SK-N-SH treated with all-trans-retinoic acid at 6 μM for 48 hours (cell line): ENCODE data around the gene ZNF554.

Source experiments
- ATAC-seq: fragments of 200-7000 bp; cut with Tn5 transposase; 3 replicates; pipeline ENCODE4 v1.9.1; 2020; ENCODE audit warnings: mild to moderate bottlenecking, moderate library complexity
- ARNTL ChIP-seq: fragments of 450-650 bp; formaldehyde crosslinking; IDR thresholded peaks from 2 replicates; pipeline ENCODE4 v1.5.0; 2020; ENCODE audit warnings: low read depth, mild to moderate bottlenecking, moderate library complexity, borderline replicate concordance
- ESRRG ChIP-seq: fragments of 250-450 bp; sonication (Bioruptor Pico); IDR thresholded peaks from 2 replicates; pipeline ENCODE4 v1.6.1; 2021; ENCODE audit warnings: mild to moderate bottlenecking
- GLIS3 ChIP-seq: fragments of 250-450 bp; sonication (Bioruptor Pico); IDR thresholded peaks from 2 replicates; pipeline ENCODE4 v1.5.0; 2020; ENCODE audit warnings: mild to moderate bottlenecking, moderate library complexity
- ISL1 ChIP-seq: fragments of 250-450 bp; sonication (Bioruptor Pico); IDR thresholded peaks from 2 replicates; pipeline ENCODE4 v2.1.2; 2022; ENCODE audit warnings: mild to moderate bottlenecking, moderate library complexity
- POU6F1 ChIP-seq: fragments of 250-450 bp; sonication (Bioruptor Pico); IDR thresholded peaks from 2 replicates; pipeline ENCODE4 v1.8.0; 2021; ENCODE audit warnings: low read depth, mild to moderate bottlenecking, moderate library complexity, borderline replicate concordance
- PPARA ChIP-seq: fragments of 250-450 bp; sonication (Bioruptor Pico); IDR thresholded peaks from 2 replicates; pipeline ENCODE4 v1.5.0; 2020; ENCODE audit warnings: mild to moderate bottlenecking, borderline replicate concordance
- RARB ChIP-seq: fragments of 250-450 bp; sonication (Bioruptor Pico); IDR thresholded peaks from 2 replicates; pipeline ENCODE4 v1.8.0; 2021; ENCODE audit warnings: mild to moderate bottlenecking, moderate library complexity
- SNAI2 ChIP-seq: fragments of 250-450 bp; sonication (Bioruptor Pico); IDR thresholded peaks from 2 replicates; pipeline ENCODE4 v1.5.0; 2020; ENCODE audit warnings: mild to moderate bottlenecking, moderate library complexity
- TCF4 ChIP-seq: fragments of 250-450 bp; sonication (Bioruptor Pico); IDR thresholded peaks from 2 replicates; pipeline ENCODE4 v1.8.0; 2021; ENCODE audit warnings: mild to moderate bottlenecking, moderate library complexity, borderline replicate concordance
- TOX ChIP-seq: fragments of 250-450 bp; sonication (Bioruptor Pico); IDR thresholded peaks from 2 replicates; pipeline ENCODE4 v1.8.0; 2021; ENCODE audit warnings: mild to moderate bottlenecking, moderate library complexity, borderline replicate concordance
- ZNF565 ChIP-seq: fragments of 450-650 bp; formaldehyde crosslinking; conservative IDR thresholded peaks from 2 replicates; pipeline ENCODE4 v1.5.0; 2020; ENCODE audit warnings: low read depth, mild to moderate bottlenecking, moderate library complexity
- ZNF70 ChIP-seq: fragments of 450-650 bp; formaldehyde crosslinking; IDR thresholded peaks from 2 replicates; pipeline ENCODE4 v1.5.0; 2020; ENCODE audit warnings: mild to moderate bottlenecking, moderate library complexity
- ZNF8 ChIP-seq: fragments of 450-650 bp; formaldehyde crosslinking; IDR thresholded peaks from 2 replicates; pipeline ENCODE4 v1.5.0; 2020; ENCODE audit warnings: mild to moderate bottlenecking, moderate library complexity
- TF ChIP-seq, protein P1 (sequence below): fragments of 250-450 bp; sonication (Bioruptor Pico); IDR thresholded peaks from 2 replicates; pipeline ENCODE4 v1.8.0; 2020; ENCODE audit warnings: mild to moderate bottlenecking, moderate library complexity, borderline replicate concordance
- TF ChIP-seq, protein P2 (sequence below): fragments of 250-450 bp; sonication (Bioruptor Pico); IDR thresholded peaks from 2 replicates; pipeline ENCODE4 v1.5.1; 2021; ENCODE audit warnings: mild to moderate bottlenecking, moderate library complexity
- TF ChIP-seq, protein P3 (sequence below): fragments of 250-450 bp; sonication (Bioruptor Pico); IDR thresholded peaks from 2 replicates; pipeline ENCODE4 v1.5.0; 2020; ENCODE audit warnings: mild to moderate bottlenecking, moderate library complexity

The ZNF554 gene

GRCh38 chr19:2850256-2850925 lies 30.7 kb downstream of the ZNF554 start (continued):
- TF ChIP-seq POU6F1 (CRISPR knock-in tag): no peak
- TF ChIP-seq TCF4 (CRISPR knock-in tag): no peak
- TF ChIP-seq, protein P1, sequence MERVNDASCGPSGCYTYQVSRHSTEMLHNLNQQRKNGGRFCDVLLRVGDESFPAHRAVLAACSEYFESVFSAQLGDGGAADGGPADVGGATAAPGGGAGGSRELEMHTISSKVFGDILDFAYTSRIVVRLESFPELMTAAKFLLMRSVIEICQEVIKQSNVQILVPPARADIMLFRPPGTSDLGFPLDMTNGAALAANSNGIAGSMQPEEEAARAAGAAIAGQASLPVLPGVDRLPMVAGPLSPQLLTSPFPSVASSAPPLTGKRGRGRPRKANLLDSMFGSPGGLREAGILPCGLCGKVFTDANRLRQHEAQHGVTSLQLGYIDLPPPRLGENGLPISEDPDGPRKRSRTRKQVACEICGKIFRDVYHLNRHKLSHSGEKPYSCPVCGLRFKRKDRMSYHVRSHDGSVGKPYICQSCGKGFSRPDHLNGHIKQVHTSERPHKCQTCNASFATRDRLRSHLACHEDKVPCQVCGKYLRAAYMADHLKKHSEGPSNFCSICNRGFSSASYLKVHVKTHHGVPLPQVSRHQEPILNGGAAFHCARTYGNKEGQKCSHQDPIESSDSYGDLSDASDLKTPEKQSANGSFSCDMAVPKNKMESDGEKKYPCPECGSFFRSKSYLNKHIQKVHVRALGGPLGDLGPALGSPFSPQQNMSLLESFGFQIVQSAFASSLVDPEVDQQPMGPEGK: no peak

- TF ChIP-seq ZNF8 (CRISPR knock-in tag) (no peak), ESRRG (no peak), PPARA (CRISPR knock-in tag) (no peak), POU6F1 (CRISPR knock-in tag) (no peak), ZNF565 (no peak)
- ATAC-seq: no peak
These were observed 32.9 kb downstream of the ZNF554 start for GRCh38 chr19:2852598-2852997.

DNA sequence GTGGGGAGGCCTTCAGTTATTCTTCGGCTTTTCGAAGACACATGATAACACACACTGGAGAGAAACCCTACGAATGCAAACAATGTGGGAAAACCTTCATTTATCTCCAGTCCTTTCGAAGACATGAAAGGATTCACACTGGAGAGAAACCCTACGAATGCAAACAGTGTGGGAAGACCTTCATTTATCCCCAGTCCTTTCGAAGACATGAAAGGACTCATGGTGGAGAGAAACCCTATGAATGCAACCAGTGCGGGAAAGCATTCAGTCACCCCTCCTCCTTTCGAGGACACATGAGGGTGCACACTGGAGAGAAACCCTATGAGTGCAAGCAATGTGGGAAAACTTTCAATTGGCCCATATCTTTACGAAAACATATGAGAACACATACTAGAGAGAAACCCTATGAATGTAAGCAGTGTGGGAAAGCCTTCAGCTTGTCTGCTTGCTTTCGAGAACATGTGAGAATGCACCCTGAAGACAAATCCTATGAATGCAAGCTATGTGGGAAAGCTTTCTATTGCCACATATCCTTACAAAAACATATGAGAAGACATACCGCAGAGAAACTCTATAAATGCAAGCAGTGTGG lies 33.4 kb downstream of the ZNF554 start:
- TF ChIP-seq ARNTL (CRISPR knock-in tag): no peak
- TF ChIP-seq PPARA (CRISPR knock-in tag): no peak
- TF ChIP-seq, protein P2, sequence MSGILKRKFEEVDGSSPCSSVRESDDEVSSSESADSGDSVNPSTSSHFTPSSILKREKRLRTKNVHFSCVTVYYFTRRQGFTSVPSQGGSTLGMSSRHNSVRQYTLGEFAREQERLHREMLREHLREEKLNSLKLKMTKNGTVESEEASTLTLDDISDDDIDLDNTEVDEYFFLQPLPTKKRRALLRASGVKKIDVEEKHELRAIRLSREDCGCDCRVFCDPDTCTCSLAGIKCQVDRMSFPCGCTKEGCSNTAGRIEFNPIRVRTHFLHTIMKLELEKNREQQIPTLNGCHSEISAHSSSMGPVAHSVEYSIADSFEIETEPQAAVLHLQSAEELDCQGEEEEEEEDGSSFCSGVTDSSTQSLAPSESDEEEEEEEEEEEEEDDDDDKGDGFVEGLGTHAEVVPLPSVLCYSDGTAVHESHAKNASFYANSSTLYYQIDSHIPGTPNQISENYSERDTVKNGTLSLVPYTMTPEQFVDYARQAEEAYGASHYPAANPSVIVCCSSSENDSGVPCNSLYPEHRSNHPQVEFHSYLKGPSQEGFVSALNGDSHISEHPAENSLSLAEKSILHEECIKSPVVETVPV (CRISPR knock-in tag): no peak
- no peak for ATAC-seq

- ATAC-seq: no peak
These were observed 35.2 kb downstream of the ZNF554 start for GRCh38 chr19:2854849-2855248.

GRCh38 chr19:2856457-2857050 lies 36.9 kb downstream of the ZNF554 start:
- no peak for ATAC-seq
- TF ChIP-seq ISL1 (no peak), POU6F1 (CRISPR knock-in tag) (no peak), GLIS3 (CRISPR knock-in tag) (no peak), SNAI2 (CRISPR knock-in tag) (no peak), ZNF70 (CRISPR knock-in tag) (no peak), ESRRG (no peak), PPARA (CRISPR knock-in tag) (no peak)
- TF ChIP-seq, protein P3, sequence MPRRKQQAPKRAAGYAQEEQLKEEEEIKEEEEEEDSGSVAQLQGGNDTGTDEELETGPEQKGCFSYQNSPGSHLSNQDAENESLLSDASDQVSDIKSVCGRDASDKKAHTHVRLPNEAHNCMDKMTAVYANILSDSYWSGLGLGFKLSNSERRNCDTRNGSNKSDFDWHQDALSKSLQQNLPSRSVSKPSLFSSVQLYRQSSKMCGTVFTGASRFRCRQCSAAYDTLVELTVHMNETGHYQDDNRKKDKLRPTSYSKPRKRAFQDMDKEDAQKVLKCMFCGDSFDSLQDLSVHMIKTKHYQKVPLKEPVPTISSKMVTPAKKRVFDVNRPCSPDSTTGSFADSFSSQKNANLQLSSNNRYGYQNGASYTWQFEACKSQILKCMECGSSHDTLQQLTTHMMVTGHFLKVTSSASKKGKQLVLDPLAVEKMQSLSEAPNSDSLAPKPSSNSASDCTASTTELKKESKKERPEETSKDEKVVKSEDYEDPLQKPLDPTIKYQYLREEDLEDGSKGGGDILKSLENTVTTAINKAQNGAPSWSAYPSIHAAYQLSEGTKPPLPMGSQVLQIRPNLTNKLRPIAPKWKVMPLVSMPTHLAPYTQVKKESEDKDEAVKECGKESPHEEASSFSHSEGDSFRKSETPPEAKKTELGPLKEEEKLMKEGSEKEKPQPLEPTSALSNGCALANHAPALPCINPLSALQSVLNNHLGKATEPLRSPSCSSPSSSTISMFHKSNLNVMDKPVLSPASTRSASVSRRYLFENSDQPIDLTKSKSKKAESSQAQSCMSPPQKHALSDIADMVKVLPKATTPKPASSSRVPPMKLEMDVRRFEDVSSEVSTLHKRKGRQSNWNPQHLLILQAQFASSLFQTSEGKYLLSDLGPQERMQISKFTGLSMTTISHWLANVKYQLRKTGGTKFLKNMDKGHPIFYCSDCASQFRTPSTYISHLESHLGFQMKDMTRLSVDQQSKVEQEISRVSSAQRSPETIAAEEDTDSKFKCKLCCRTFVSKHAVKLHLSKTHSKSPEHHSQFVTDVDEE (CRISPR knock-in tag): no peak

More at GRCh38 chr19:2854849-2855248, 35.2 kb downstream of the ZNF554 start:
- TF ChIP-seq ZNF8 (CRISPR knock-in tag) (no peak), ESRRG (no peak), TOX (CRISPR knock-in tag) (no peak), GLIS3 (CRISPR knock-in tag) (no peak), RARB (CRISPR knock-in tag) (no peak)
- TF ChIP-seq, protein P3 (CRISPR knock-in tag): no peak
